GM21576 (cell line): ENCODE measurements around the gene STARD3.
"Not testable (repeated sequence)": the region's sequence is repeated elsewhere in the genome, so short reads cannot be mapped to it uniquely, and the experiment has no call there.

Experiments used
- ATAC-seq: cut with Tn5 transposase; IDR thresholded peaks from one replicate; pipeline ENCODE4 v1.9.1; 2021; ENCODE audit warnings: mild to moderate bottlenecking, moderate library complexity; ENCODE audit not compliant: unreplicated experiment

STARD3 gene

DNA sequence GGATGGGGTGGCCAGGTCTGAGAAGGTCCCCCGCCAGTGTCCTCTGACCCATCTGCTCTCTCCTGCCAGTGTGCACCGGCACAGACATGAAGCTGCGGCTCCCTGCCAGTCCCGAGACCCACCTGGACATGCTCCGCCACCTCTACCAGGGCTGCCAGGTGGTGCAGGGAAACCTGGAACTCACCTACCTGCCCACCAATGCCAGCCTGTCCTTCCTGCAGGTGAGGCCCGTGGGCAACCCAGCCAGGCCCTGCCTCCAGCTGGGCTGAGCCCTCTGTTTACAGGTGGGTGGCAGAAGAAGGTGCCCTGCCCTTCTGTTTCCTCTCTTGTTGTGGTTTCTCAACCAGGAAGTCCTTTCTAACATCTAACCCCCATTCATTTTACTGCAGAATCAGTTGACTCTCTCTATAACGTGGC lies 70.0 kb downstream of the STARD3 start:
- ATAC-seq, result no peak

DNA sequence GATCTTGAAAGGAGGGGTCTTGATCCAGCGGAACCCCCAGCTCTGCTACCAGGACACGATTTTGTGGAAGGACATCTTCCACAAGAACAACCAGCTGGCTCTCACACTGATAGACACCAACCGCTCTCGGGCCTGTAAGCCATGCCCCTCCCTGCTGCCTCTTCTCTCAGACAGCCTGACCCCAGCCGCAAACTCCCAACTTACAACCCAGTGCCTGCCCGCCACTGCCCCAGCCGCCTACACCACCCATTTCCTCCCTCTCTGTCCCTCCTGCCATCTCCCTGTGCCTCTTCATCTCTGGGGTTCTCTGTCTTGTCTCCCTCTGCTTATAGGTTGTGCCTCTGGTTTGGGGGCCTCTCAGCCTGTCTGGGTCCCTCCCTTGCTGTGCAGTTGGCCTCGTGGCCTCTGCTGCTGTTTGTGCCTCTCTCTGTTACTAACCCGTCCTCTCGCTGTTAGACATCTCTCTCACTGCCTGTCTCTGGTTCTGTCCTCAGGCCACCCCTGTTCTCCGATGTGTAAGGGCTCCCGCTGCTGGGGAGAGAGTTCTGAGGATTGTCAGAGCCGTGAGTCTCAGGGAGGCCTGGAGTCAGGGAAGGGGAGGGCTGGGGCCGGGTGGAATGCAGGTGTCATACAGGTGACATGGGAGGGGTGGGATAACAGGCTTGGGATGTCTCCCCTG lies 72.5 kb downstream of the STARD3 start:
- no peak for ATAC-seq

DNA sequence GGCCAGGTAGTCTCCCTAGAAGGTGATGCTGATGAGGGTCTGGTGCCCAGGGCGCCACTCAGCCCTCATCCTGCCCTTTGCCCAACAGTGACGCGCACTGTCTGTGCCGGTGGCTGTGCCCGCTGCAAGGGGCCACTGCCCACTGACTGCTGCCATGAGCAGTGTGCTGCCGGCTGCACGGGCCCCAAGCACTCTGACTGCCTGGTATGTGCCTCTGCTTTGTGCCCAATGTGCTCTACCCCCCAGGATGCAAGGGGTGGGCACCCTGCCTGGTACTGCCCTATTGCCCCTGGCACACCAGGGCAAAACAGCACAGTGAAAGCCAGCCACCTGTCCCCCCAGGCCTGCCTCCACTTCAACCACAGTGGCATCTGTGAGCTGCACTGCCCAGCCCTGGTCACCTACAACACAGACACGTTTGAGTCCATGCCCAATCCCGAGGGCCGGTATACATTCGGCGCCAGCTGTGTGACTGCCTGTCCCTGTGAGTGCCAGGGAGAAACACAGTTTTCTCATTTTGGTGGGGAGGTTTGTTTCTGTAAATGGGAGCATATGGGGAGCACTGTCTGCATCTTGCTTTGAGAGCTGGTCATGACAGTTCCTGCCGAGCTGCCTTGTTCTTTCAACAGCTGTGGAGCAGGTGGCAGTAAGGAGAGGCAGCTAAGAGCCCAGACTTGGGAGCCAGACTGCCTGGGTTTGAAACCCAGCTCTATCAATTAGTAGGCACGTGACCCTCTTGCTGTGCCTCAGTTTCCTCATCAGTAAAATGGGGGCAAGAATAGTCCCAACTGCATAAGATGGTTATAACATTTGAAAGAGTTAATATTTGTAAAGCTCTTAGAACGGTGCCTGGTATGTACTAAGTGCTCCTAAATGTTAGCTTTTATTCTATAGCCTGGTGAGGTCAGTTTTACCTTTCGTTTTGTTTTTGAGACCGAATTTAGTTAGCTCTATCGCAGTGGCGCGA lies 73.3 kb downstream of the STARD3 start:
- no peak for ATAC-seq

DNA sequence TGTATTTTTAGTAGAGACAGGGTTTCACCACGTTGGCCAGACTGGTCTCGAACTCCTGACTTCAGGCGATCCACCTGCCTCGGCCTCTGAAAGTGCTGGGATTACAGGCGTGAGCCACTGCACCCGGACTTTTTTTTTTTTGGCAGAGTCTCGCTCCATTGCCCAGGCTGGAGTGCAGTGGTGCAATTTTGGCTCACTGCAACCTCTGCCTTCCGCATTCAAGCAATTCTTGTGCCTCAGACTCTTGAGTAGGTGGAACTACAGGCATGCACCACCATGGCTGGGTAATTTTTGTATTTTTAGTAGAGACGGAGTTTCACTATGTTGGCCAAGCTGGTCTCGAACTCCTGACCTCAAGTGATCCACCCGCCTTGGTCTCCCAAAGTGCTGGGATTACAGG lies 74.1 kb downstream of the STARD3 start:
- not testable (repeated sequence) for ATAC-seq

DNA sequence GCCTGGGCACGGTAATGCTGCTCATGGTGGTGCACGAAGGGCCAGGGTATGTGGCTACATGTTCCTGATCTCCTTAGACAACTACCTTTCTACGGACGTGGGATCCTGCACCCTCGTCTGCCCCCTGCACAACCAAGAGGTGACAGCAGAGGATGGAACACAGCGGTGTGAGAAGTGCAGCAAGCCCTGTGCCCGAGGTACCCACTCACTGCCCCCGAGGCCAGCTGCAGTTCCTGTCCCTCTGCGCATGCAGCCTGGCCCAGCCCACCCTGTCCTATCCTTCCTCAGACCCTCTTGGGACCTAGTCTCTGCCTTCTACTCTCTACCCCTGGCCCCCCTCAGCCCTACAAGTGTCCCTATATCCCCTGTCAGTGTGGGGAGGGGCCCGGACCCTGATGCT lies 74.9 kb downstream of the STARD3 start:
- no peak for ATAC-seq
